COLO668 (cell line): ENCODE measurements around the gene SELP.
A peak's percentile ranks its signal among the peaks of the same experiment; 100 is the strongest.

Experiments used
- DNase-seq: peaks from one replicate; lab custom pipeline; 2025; ENCODE audit not compliant: unreplicated experiment; lab: John Stamatoyannopoulos, UW

Gene SELP

GRCh38 chr1:169577981-169578738, 51.8 kb downstream of the SELP start:
- no peak for DNase-seq

GRCh38 chr1:169576935-169577331, 53.0 kb downstream of the SELP start:
- no peak for DNase-seq

GRCh38 chr1:169576241-169576934, 53.5 kb downstream of the SELP start:
- DNase-seq = no peak

DNA sequence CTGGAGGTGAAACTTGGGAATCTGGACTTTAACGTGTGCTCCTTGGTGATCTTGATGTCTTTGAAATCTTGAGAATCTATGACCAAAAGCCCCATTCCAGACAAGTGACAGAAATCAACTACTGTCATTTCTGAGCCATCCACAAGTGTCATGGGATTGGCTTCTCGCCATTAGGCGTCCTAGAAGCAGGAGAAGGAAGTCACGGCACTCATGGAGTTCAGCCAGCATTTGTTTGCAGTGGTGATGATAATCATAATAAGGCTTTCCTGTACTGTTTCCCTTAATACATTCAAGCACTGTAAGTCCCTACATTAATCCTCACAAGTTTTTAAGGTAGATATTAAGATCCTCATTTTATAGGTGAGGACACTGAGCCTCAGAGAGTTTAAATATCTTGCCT, 55.6 kb downstream of the SELP start:
- no peak for DNase-seq

- DNase-seq = no peak
Observed at GRCh38 chr1:169572187-169572586, 57.7 kb downstream of the SELP start.

DNA sequence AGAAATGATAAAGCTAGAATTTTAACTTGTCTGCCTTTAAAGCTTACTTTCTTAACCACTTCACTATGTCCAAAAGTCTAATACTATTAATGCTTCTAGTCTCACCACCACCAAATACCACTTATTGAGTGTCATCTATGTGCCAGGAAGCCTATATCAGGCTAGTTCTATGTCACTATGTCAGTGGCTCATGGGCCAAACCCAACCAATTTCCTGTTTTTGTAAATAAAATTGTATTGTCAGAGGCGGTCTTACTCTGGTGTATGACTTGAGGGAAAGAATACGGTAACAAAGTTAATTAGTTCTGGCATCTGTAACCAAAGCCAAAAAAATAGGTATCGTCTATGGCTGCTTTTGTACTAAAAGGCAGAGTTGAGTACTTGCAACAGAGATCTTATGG, 58.5 kb downstream of the SELP start:
- DNase-seq = no peak

DNA sequence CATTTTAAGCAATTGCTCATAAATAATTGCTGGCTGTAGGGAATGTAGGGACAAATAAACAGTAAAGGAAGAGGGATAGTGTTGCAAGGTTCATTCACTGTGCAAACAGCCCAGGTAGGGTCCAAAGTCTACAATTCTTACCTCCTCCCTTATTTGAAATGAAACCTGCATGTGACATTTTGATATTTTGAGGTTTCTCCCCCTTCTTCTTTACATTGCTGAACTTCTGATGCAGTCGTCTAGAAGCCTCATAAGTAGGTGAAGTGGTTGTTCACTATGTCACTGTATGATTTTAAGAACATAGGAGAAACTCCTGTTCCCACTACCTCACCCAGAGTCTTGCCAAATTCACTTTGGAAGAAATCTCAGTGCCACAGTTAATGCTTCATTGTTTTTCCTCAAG, 59.8 kb downstream of the SELP start:
- peak; percentile 45 for DNase-seq

DNA sequence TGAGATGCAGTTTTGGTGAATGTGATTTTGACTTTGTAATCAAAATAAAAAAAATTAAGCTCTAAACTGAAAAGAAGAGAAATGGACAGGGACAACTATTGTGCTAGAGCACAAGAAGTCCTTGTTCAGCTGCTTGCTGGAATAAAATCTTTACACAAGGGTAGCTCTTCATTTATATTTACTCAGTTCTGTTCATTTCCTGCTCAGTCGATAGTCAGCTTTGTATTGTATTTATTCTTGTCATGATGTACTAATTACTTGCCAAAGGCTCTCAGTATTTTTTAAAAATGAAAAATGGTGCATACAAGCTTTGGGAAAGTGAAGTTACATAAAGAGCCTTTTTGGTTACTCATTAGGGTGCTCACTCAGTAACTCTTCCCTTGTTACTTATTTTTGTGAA, 61.4 kb downstream of the SELP start:
- DNase-seq = no peak

DNA sequence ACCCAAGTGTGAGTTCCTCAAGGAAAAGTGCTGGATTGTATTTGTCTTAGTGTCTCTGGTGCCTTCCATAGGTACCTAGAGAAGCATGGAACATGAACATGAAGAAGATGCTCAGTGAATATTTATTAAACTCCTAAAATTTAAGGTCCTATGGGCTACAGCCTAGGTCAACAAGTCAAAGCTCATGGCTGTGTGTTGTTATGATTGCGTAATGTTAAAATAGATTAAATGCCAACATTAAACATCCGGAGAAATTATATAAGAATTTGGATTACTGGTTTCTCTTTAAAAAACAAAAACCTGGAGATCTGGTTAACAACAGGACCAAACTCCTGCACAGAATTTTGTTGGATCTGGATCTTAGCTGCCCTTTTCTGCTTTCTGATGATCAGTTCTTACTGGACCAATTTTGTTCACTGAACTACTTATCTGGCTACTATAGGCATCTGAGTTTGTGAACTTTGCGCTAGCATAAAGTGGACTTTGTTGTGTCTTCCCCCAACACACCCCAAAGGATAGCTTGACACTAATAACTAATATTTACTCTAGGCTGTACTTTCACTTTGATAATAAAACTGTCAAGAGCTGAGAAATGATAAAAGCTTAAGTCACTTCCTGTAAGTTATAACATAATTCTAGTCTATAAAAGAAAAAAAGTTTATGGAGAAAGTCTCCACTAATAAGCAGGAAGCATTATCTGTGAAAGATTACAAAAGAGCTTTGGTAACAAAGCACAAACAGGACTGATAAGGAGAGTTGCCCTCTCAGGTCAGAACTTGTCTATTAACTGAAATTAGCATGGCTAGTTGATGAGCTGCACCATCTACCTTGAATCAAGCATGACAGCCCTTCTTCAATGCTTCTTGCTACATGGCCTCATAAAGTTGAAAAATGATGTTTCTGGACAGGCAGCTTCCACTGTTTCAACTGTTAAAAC, 64.3 kb downstream of the SELP start:
- no peak for DNase-seq

- DNase-seq = no peak
Observed at GRCh38 chr1:169563650-169564049, 66.3 kb downstream of the SELP start.

DNA sequence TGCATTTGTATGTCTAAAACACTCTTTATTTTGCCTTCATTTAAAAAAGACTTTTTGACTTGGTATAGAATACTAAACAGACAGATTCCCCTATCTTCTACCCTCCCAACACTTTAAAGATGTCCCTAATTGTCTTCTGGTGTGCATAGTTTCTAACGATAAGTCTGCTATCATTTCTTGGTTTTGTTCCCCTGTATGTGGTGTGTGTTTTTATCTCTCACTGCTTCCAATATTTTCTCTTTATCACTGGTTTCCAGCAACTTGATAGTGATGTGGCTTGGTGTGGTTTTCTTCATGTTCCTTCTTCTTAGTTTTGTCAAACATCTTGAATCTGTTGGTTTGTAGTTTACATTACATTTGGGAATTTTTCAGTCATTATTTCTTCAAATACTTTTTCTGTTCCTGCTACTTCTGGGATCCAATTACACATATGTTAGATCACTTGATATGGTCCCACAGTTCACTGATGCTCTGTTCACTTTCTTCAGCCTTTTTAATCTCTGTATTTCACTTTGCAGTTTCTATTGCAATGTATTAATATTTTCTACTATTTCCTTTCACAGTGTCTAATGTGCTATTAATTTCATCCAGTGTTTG, 66.8 kb downstream of the SELP start:
- DNase-seq = no peak

DNA sequence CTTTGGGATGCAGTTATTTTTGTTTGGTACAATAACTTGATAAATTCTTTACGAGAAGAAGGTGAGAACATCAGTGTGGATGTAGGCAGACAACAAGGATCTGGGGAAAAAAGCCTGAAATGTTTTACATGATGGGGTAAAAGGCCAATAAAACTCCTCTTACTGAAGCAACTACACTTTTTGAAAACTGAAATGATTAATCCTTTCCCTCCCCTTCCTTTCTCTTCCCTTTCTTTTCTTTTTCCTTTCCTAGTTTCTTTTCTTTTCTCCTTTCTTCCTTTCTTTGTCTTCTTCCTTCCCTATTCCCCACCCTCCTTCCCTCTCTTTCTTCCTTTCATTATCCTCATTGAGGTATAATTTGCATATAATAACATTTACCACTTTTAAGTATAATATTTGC, 68.2 kb downstream of the SELP start:
- DNase-seq = no peak

DNA sequence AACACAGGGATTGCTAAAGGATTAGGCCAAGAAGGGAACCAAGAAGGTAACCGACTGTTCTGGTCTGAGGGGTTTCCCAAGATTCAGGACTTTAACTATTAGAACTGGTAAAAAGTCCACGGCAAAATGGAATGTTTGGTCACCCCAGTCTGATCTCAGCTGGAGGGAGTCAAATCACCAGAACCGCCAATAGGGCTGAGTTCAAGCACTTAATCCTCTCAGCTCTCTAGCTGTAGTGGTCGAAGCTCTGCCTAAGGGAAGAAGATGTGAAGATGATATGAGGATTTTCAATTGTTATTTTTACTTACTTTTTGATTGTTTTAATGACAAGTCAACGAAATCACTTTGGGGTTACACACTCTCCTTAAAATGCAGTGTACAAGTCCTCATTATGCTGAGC, 72.8 kb downstream of the SELP start:
- no peak for DNase-seq

- no peak for DNase-seq
Observed at GRCh38 chr1:169550294-169550693, 79.6 kb downstream of the SELP start.

DNA sequence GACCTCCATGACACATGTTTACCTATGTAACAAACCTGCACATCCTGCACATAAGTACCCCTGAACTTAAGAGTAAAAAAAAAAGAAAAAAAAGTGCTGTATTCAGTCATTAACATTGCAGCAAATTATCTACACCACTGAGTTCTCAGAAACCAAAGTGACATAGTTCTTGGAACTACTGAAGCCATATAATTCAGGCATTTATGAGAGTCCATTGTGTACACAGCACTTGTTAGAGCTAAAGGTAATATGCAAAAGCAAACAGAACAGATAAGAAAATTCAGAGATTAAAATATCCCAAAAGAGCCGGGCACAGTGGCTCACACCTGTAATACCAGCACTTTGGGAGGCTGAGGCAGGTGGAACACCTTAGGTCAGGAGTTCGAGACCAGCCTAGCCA, 81.6 kb downstream of the SELP start:
- no peak for DNase-seq

- DNase-seq = peak; percentile 49
Observed at GRCh38 chr1:169546087-169546995, 83.6 kb downstream of the SELP start.

DNA sequence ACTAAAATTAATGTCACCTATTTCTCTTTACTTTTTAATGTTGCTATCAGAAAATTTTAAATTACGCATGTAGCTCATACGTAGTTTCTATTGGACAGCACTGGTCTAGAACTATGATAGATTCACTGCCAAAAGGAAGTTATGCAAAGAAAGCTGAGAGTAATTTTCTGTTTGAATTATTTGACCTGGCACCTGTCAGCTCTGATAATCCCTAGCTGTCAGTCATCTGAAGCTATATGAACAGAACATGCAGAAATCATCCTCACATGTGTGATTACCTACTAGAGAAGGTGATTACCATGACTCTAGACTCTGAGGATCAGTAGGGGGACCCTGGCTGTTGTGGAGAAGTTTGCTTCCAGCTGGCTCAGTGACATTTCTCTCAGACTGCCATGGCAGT, 84.5 kb downstream of the SELP start:
- DNase-seq = no peak

DNA sequence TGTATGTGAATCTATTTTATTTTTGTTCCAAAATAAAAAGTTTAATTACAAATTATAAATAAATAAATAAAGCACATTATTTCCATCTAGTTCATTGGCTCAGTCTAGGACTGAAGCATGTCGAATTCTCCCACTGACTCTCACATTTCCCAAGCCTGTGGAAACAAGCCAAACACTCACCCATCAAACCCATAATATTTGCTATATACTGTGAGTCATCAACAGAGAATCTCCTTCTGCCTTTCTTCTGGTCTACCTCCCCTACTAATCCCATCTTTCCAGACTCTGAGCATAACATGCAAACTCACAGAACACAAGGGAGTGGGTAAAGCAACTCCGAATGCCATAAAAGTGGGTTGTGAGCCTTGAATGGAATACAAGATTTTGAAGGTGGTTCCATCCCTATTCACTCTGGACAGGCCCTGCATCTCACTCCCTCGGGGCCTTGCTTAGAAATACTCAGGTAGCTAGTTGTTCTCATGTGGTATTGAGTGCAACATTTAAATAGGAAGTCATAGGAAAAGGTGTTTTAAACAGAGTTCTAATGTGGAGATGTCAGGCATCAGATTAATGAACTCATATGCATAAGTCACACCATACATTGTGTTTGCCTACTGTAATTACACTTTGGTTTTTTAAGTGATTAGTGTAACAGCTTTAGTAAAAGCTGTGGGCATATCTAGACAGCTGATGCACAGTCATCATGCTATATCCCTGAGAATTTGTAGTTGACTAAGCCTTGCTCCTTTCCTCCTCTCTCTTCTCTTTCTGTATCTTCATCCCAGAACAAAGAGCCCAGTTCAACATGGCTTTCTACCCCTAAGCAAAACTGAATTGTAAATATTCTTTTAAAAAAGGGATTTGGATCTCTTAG, 90.7 kb downstream of the SELP start:
- DNase-seq = no peak
